ENCODE results near the gene ADGRG4.
"Not testable (repeated sequence)": the region's sequence is repeated elsewhere in the genome, so short reads cannot be mapped to it uniquely, and the experiment has no call there.

ADGRG4 gene

GRCh38 chrX:136423724-136424123, 123.0 kb downstream of the ADGRG4 start:
- TF ChIP-seq CTCF (conservative IDR thresholded peaks at IDR 0.05; ENCODE audit: control insufficient read depth, insufficient read depth, low read depth, low read length), result no peak
- H3K4me3 ChIP-seq (ENCODE audit: control insufficient read depth, low read depth, low read length), result no peak overlapping the region
- DNase-seq (ENCODE audit: low read depth), result no peak

- TF ChIP-seq CTCF (conservative IDR thresholded peaks at IDR 0.05; ENCODE audit: control insufficient read depth, insufficient read depth, low read depth, low read length), result no peak
- no peak for DNase-seq (ENCODE audit: low read depth)
These were observed 125.2 kb downstream of the ADGRG4 start for GRCh38 chrX:136425996-136426395.

GRCh38 chrX:136431625-136432024, 130.9 kb downstream of the ADGRG4 start:
- no peak for DNase-seq (ENCODE audit: low read depth)
- H3K4me3 ChIP-seq (ENCODE audit: control insufficient read depth, low read depth, low read length), result no peak overlapping the region
- no peak for TF ChIP-seq CTCF (conservative IDR thresholded peaks at IDR 0.05; ENCODE audit: control insufficient read depth, insufficient read depth, low read depth, low read length)

More at GRCh38 chrX:136425996-136426395, 125.2 kb downstream of the ADGRG4 start:
- H3K4me3 ChIP-seq (ENCODE audit: control insufficient read depth, low read depth, low read length), result no peak overlapping the region

GRCh38 chrX:136437774-136438173, 137.0 kb downstream of the ADGRG4 start:
- no peak for DNase-seq (ENCODE audit: low read depth)
- no peak overlapping the region for H3K4me3 ChIP-seq (ENCODE audit: control insufficient read depth, low read depth, low read length)
- TF ChIP-seq CTCF (conservative IDR thresholded peaks at IDR 0.05; ENCODE audit: control insufficient read depth, insufficient read depth, low read depth, low read length), result no peak

GRCh38 chrX:136438192-136438591, 137.4 kb downstream of the ADGRG4 start:
- H3K4me3 ChIP-seq (ENCODE audit: control insufficient read depth, low read depth, low read length), result no peak overlapping the region
- DNase-seq (ENCODE audit: low read depth), result no peak
- no peak for TF ChIP-seq CTCF (conservative IDR thresholded peaks at IDR 0.05; ENCODE audit: control insufficient read depth, insufficient read depth, low read depth, low read length)

- not testable (repeated sequence) for H3K4me3 ChIP-seq (ENCODE audit: control insufficient read depth, low read depth, low read length); DNase-seq (ENCODE audit: low read depth)
These were observed 144.9 kb downstream of the ADGRG4 start for GRCh38 chrX:136445674-136446073.

GRCh38 chrX:136446208-136446607, 145.4 kb downstream of the ADGRG4 start:
- H3K4me3 ChIP-seq (ENCODE audit: control insufficient read depth, low read depth, low read length), result no peak overlapping the region
- TF ChIP-seq CTCF (conservative IDR thresholded peaks at IDR 0.05; ENCODE audit: control insufficient read depth, insufficient read depth, low read depth, low read length), result no peak
- DNase-seq (ENCODE audit: low read depth), result no peak
